GM19324 (cell line): ENCODE data around the gene KRTAP3-1.

Source experiments
- ATAC-seq: cut with Tn5 transposase; IDR thresholded peaks from one replicate; pipeline ENCODE4 v1.9.1; 2021; ENCODE audit warnings: mild to moderate bottlenecking, moderate library complexity; ENCODE audit not compliant: unreplicated experiment, low FRiP score

The KRTAP3-1 gene

DNA sequence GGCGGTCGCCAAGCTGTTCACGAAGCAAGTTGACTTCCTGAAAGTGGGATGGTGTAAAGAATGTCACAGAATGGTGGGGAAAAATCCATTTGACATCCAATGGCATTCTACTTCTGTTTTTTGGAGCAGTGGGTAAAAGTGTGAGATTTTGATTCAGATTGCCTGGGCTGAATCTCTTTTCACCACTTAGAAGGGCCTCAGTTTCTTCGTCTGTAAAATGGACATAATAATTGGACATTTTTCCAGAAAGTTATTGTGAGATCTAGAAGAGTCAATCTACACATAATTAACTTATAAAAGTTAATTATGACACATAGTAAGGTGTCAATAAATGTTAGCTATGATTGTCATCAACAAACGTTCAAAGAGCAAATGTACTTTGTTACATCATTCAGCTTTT is 27.8 kb downstream of the KRTAP3-1 start:
- ATAC-seq, result no peak

DNA sequence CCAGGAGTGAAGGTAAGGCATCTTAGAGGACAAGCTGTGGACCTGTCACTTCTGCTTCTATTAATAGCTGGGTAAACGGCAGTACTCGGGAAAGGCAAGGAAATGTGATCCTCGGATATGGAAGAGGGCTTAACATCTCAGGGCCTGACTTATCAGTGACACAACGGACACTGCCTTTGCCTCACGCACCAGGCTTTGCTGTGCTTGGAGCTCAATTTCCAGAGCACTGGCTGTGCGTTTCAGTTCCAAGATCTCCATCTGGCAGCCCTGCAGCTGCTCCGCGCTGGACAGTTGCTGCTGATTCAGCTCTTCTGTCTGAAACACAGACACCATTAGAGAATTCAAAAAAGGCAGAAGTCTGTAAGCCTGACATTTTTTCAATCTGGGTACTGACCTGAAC is 28.3 kb downstream of the KRTAP3-1 start:
- no peak for ATAC-seq

DNA sequence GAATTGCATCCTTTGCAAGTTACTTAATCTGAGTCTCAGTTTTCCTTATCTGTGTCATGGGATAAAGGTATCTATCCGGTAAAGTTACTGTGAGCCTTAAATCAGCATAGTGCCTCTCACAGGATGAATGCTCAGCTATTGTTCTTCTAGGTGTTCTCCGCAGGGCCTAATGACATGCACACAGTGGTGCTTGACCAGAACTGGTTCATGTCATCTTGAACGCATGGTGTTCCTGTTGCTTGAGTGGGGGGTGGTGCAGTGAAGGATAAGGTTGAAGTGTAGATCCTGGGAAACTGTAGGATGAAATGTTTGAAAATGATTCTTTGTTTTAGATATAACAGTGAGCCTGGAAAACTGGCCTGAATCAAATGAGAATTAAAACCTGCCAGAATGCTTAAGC is 28.8 kb downstream of the KRTAP3-1 start:
- ATAC-seq, result no peak

DNA sequence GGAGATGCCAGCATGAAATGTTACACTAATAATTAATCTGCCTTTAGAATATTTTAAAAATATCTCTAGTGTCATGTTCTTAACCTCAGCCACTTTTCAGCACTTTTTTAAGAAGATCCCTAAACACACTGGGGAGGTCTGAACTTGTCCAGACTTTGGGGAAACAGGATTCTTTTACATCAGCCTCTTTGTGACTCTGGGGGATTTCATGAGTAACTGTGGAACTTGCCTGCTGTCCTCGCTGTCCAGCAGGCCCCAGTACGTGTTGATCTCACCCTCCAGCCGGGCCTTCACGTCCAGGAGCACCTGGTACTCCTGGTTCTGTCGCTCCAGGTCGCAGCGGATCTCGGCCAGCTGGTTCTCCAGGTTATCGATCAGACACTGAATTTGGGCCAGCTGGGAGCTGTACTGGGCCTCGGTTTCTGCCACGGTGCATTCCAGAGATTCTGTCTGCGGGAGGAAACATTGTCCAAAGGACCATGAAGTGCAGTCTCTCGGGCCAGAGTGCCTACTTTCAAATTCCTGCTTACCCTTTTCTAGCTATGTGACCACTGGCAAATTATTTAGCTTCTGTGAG is 30.3 kb downstream of the KRTAP3-1 start:
- ATAC-seq, result no peak

DNA sequence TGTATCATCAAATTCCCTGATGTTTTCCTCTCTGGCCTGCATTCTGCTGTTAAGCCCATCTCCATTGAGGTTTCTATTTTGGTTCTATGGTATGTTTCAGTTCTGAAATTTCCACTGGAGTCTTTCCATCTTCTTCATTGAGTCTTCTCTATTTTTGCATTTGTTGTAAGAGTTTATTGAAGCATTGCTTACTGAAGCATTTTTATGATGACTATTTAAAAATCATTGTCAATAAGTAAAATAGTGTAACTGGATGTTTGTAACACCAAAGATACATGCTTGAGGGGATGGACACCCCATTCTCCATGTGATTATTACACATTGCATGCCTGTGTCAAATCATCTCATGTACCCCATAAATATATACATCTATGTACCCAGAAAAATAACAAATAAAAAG is 33.4 kb downstream of the KRTAP3-1 start:
- no peak for ATAC-seq

DNA sequence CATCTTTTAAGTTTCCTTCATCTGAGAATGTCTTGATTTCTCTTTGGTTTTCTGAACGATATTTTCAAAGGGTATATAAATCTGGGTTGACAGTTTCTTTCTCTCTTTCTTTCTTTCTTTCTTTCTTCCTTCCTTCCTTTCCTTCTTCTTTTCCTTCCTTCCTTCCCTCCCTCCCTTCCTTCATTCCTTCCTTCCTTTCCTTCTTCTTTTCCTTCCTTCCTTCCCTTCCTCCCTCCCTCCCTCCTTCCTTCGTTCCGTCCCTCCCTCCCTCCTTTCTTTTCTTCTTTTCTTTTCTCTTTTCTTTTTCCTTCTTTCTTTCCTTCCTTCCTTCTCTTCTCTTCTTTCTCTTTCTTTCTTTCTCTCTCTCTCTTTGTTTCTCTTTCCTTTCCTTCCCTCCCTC is 34.6 kb downstream of the KRTAP3-1 start:
- no peak for ATAC-seq

DNA sequence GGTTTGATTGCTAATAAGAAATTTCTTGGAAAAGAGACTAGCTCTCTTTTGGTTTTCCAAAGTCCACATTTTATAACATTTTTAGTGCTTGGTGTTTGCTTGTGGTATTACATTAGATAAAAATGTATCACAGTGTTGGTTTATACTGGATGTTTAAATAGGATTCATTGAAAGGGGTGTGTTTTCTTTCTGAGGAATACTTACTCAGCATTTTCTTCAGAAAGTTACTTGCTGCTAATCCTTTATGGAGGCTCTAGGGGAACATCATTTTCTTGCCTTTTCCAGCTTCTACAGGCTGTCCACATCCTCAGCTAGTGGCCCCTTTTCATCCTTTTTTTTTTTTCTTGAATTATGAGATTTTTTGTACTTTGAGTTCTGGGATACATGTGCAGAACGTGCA is 41.3 kb downstream of the KRTAP3-1 start:
- ATAC-seq, result no peak

DNA sequence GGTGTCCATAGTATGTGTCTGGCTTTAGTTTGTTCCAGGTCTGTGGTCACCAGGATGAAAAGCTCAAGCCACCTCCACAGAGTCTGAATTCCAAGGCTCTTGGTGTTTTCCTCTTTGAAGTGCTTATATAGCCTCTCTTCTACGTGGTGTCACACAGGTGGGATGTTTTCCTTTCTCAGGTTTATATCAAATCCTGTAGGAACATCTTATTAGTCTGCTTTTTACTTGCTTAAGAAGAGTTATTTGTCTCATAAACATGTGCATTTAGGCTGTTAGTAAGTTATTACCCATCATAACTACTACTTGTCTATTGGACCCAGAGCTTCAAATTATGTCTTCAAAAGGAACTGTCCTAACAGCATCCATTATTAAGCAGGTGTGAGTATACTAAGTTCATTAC is 42.1 kb downstream of the KRTAP3-1 start, which contains the start of gene KRT39:
Gene KRT39, minus strand, starts transcription at position 101 of the 400 bp plus-strand sequence. Its CDS starts 92 bp downstream, at position 9.
- no peak for ATAC-seq

DNA sequence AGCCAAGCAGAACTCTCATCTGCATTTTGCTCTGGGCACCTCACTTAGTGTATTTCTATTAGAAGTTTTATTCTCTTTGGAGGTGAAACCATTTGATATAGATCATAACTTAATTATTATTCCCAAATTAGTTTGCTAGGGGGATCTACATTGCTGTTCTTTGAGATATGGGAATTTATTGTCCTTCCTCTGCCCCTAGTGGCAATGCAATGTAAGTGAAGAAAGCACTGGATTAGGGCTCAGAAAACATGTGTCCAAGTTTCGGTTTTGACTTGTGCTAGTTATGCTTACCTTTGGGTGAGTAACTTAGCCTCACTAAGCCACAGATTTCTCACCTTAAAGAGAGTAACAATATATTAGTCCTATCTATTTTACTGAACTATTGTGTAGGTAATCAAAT is 45.1 kb downstream of the KRTAP3-1 start:
- ATAC-seq, result no peak

DNA sequence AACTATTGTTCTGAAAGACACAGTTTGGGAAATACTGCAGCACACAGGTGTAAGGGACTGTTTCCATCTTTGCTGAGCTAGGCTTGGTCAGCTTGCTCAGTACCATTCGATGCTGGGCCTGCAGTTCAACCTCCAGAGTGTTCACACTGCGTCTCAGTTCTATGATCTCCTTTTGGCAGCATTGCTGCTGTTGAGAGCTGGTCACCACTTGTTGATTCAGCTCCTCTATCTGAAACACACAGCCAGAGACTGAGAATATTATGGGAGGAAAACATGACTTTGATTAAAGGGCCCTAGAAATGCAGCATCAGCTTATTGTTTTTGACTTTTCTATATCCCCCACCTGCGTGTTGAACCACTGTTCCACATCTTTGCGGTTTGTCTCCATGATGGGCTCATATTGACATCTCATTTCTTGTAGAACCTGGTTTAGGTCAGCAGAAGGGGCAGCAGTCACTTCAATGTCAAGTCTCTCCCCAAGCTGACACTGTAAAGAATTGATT is 46.8 kb downstream of the KRTAP3-1 start:
- no peak for ATAC-seq

DNA sequence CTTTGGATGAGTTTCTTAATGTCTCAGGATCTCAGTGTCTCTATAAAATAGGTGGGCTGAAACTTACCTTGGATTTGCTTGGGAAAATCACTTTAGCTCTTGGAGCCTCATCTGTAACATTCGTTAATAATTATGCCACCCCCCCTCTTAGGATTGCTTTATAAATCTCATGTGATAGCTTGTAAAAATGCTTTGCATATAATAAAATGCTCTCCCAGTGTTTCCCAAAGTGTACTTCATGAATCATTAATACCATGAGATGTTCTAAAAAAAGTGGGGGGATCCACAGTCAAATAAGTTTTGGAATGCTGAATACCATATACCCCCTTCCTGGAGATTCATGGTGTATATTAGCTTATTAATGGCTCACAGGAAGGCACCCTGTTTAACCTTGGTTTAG is 47.3 kb downstream of the KRTAP3-1 start:
- ATAC-seq, result no peak

DNA sequence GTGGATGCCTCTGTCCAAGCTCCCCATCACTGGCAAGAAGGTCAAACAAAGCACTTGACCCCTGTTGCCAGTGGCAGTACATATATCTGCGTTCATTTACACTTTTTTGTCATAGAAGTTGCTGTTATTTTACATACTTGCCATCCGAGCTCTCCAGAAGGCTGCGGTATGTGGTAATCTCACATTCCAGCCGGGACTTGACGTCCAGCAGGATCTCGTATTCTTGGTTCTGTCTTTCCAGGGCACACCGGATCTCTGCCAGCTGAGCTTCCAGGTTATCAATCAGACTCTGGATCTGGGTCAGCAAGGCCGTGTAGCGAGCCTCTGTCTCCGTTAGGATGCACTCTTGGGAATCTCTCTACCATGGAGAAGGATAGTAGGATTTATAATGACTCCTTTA is 48.8 kb downstream of the KRTAP3-1 start:
- no peak for ATAC-seq
